GM10847 (cell line): Measurements from ENCODE around the gene COL9A1.

Experiments used
- POLR2A ChIP-seq: IDR thresholded peaks from 2 replicates; pipeline ENCODE4 v1.6.1; 2011; ENCODE audit not compliant: insufficient read length; ENCODE audit errors: extremely low read depth

Gene COL9A1

DNA sequence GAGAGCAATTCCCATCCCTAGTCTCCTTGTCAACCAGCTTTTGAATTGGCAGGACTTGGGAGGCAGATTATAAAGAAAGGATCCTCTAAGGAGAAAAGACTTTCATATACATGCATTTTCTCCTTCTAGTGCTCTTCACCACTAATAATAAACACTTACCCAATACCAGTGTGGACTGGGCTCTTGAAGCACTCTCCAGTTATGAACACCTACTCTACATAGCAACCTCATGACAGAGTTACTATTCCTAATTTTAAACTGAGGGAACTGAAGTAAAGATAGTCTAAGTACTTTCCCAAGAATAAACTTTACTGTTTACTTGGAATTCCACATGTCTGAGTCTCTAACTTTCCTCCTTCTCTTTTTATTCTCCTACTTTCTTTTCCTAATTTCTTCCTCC, 4.8 kb downstream of the COL9A1 start:
- TF ChIP-seq POLR2A, result no peak

DNA sequence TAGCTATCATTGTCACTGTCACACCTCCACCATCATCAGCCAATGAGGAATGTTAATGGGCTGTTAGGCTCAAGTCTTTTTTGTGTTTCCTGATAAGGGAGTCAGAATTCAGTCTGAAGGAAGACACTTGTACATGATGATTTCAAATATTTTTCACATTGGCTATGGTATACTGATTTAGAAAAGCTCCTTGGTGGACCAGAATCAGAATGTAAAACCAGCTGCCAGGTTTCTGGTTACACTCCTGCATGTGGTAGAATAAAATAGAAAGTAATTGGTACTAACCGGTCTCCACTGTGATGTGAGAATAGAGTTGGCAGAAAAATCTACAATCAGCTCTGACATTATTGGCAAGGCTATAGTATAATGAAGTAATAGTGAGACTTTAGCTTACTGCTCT, 10.7 kb downstream of the COL9A1 start:
- TF ChIP-seq POLR2A, result no peak

DNA sequence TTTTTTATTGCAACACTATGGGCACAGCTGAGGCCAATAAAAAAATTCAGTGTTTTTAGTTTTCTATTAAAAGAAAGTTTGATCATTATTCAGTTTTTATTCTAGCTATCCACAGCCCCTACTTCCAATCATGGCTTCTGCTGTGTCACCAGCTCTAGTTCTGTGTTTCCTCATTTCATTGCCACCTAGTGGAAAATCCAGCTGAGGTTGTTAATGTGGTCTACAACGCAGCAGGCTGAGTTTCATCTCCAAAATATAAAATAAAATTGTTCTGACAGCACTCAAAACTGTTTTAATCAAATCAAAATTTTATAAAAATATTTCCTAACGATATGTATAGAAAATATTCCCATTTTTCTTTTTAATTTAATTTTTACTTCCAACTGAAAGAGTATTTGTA, 13.6 kb downstream of the COL9A1 start:
- no peak for TF ChIP-seq POLR2A

DNA sequence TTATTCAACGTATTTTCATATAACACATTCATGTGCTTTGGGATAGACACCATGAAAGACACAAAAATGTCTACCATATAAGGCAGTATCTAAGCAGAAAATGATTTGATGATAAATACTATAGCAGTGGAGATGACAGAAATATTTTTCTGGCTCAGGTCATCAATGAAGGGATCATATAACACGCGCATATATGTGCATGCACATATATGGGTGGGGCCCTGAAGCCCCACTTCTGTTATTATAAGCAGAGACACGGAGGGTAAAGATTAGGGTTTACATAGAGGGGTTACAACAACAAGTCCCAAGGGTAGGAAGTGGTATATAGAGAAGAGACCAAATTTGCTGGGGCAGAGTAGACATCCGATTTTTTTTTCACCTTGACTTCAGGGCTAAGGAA, 16.0 kb downstream of the COL9A1 start:
- no peak for TF ChIP-seq POLR2A

DNA sequence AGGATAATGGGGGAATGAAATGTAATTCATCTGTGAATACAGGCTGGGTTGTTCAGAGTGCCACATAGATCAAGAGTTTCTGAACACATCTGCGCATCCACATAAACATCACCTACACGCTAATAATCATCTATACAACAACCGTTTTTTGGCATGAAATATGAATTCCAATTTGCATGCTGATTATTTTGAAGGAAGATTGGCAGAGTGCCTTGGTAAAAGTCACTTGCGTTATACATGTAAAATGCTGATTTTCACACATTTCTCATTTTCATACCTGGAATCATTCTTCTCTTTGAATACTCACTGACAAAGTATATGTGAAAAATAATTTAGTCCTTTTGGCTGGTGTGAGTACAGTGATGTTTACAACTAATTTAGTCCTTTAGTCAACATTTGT, 17.7 kb downstream of the COL9A1 start:
- no peak for TF ChIP-seq POLR2A

DNA sequence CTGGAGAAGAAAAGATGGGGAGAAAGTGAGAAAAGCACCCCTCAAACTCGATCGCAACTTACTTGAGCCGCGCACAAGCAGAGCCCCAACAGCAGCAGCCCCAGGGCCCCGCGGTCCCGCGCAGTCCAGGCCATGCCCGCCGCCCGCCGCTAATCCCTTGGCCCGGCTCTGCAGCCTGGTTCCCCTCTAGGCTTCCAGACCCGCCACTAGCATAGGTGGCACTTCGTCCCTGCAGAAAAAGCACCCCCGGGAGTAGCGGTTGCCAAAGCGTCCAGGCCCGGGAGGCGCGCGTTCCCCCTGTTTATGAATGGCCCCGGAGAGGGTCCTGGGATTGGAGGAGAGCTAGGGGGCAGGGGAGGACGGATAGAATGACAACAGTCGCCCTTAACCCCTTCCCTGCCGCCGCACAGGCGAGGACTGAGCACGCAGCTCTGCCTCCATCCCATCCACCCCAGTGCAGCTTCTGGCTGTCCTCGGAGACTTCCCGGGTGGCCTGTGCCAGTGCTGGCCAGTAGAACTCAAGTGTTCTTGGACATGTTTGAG, 19.9 kb downstream of the COL9A1 start:
- no peak for TF ChIP-seq POLR2A

DNA sequence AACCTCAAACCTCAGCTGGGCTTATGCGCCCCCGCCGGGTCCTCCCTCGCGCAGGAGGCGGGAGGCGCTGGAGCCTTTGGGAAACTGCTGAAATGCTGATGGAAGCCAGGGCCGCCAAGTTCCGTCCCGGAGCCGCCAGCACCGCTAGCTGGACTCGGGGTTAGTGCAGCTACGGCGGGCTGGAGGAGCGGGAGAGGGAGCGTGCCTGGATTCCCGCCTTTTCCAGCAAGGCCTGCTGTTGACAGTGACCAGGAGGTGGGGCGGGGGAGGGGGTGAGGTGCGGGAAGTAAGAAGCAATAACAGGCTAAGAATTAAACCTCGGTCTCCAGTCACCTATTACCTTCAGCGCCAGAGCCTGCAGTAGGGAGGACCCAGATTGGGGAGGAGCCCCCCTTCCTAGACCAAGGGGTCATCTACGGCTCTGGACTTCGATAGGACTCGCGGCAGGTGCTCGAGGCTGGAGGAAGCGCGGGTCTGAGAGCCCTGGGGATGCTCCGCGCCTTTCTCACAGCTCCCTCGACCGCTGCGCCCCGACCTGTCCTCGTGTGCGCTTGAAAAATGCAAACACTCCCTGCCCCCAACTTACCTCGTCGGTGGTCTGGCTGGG, 20.5 kb downstream of the COL9A1 start:
- TF ChIP-seq POLR2A, result no peak

DNA sequence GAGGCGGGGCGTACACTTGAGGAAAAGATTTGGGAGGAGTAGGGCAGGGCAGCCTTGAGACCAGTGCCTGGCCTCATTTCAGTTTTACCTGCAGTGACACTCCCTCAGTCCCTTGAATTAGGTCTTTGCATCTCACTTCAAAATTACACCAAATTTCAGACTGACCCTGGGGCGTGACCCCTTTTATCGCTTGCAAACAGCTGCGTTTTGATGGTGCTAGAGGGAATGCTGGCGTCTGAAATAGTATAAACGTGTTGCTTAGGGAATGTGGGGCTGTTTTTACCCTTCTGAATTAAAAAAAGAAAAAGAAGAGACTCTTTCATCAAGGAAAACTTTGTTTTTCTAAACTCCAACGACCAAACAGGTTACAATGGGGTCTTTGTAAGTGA, 21.0 kb downstream of the COL9A1 start:
- TF ChIP-seq POLR2A, result no peak

DNA sequence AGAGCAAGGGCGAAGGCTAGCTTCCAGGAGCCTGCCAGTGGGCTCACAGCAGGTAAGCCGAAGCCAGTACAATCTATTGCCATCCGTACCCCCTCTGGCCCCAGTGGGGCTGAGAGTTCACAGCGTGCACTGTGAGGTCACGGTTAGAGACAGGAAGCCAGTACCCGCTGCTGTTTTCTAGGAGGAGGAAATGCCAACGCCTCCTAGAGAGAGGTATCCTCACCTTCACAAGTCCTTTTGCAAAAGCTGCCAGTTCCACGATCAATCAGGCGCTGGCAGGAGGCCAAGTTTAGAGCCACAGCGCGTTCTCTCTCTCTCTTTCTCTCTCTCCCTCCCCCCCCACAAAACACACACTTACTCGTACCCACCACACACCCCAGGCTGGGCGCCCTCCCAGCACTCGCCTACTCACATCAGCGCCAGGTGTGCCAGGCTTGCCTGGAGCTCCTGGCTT, 22.5 kb downstream of the COL9A1 start:
- TF ChIP-seq POLR2A, result no peak

DNA sequence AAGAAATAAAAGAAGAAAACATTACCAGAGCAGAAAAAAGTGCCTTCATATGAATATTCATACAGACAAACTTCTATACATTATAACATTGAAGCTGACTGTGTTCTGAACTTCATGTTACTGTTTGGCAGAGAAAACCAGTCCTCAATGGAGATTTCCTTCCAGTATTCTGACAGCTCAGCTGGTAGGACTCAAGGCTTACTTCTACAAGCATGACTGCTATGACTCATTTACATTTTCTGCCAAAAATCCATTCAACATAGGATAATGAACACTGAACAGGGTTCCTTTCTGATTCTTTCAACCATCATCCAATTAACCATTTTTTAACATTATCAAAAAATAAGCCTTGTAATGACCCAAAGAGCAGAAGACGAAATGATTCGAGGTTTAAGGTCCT, 25.4 kb downstream of the COL9A1 start:
- TF ChIP-seq POLR2A, result no peak

DNA sequence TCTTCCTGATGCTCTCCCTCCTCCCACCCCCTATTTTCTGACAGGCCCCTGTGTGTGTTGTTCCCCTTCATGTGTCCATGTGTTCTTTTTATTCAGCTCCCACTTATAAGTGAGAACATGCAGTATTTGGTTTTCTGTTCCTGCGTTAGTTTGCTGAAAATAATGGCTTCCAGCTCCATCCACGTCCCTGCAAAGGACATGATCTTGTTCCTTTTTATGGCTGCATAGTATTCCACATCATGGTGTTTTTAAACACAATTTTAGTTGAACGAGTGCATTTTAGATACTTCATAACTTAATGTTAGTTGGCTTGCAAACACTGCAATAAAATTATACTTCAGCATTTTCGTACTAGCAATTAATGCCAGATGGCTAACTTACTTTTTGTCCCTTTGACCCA, 28.5 kb downstream of the COL9A1 start:
- TF ChIP-seq POLR2A, result no peak

DNA sequence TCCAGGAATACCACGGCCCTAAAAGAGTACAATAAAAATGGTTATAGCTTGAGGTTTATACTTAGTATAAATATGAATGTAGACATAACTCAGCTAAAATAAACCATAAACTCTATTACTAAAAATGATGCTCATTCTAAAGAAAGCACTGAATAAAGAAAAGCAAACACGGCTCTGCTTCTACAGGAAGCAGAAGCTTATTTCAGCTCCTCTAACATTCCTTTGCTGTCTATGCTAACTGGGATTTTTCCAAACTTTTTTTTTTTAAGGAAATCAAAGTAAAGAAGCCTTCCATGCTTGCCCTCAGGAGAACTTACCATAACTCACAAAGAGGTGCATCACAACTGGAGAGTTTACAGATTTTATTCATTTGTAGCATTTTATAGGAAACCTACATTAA, 30.8 kb downstream of the COL9A1 start:
- no peak for TF ChIP-seq POLR2A

DNA sequence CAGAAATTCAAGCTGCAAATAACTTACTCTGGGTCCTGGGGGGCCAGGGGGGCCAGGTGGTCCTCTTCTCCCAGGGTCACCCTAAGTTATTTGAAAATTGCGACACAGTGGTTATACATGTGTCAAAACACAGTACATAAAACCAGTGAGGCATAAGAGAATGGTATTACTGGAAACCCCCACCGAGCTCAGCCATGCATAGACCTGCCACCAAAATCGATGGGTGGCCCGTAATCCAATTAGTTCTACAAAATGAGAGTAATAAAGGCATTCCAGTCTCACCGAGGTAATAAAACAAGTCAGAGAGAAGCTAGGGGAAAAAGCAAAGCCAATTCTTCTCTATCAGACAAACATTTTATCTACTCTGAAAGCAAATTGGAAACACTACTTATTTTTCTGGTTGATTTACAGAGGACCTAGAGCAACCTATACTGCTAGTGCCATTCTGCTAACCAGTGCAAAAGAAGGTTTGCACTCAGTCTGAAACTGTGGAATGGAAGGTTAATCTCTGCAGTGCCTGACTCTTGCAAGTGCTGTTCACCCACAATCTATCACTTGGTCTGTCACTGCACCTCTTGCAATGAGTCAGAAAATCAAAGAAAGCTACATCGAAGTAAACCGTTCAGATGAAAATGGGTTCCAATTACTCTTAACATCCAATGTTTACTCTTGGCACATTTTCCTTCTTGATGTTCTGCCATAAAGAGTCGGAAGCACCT, 32.4 kb downstream of the COL9A1 start:
- no peak for TF ChIP-seq POLR2A

DNA sequence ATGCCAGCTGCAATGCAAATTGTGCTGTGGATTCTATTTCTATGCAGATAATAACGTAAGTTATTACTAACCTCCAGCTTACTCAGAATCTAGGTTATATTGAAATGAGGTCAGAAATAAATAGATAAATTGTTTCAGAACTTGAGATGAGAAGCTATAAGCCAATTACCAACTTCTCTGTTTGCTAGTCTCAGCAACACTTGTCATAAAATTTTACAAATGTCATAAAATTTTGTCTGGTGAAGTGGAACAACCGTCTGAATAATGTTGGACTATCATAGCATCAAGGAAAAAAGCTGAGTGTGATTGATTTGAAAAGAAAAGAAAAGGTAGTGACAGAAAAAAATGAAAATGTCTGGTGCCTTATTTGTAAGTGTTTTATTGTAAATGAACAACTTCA, 36.7 kb downstream of the COL9A1 start:
- no peak for TF ChIP-seq POLR2A

DNA sequence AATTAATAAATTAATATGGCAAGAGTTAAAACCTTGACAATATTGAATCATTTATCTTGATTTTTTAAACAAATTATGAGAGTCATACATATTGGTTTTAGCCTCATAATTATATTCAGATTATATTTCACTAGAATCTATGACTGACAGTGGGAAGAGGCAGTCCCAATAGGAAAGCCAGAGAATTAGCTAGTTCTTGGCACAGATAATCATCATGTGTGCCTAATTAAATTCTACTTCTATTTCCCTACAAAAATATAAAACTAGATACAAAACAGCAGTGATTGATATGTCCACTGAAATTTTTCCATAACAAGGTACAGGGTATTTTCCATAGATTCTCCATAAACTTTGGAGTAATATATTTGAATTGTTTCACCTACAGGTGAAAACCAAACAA, 38.6 kb downstream of the COL9A1 start:
- no peak for TF ChIP-seq POLR2A

DNA sequence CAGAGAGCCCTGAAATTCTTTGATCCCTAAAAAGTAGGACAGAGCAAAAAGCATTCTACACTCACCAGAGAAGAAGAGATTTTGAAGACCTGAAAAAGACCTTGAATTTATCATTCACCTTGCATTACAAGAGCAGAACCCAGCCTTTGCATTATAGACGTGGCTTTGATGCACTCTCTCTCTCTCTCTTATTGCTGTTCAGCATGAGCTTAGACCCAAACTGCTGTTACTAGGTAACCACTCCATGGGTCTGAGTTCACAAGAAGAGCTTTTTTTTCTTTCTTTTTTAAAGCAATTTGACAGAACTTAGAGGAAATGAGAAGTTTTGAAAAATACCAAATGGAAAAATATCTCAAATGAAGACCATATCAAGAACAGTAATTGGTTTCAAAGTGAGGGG, 44.4 kb downstream of the COL9A1 start:
- no peak for TF ChIP-seq POLR2A
